ENCODE measurements around the gene KATNB1.

The KATNB1 gene

GRCh38 chr16:57699899-57700298, 35.7 kb upstream of the KATNB1 start:
- no CpG with 5 or more reads among the region's 7 CpGs for WGBS (ENCODE audit: extremely low coverage, insufficient coverage, insufficient read length)
- Histone ChIP-seq H3K4me3 (ENCODE audit: low read depth, low read length) (no peak overlapping the region), H3K23ac (ENCODE audit: low read length) (no peak overlapping the region), H3K4ac (ENCODE audit: low read depth, low read length) (no peak overlapping the region), H2BK120ac (ENCODE audit: insufficient read depth, low read length, poor library complexity) (peak overlapping the region; percentile 68), H3K79me1 (ENCODE audit: low read length) (peaks cover 3% of the 10 kb centered on the region), H4K12ac (ENCODE audit: low read depth, low read length) (no peak overlapping the region), H3K27me3 (ENCODE audit: insufficient read depth, low read length) (no peaks in the 10 kb centered on the region), H4K91ac (ENCODE audit: low read depth, low read length) (no peak overlapping the region), H3K27ac (ENCODE audit: low read depth, low read length) (no peak overlapping the region), H3K14ac (ENCODE audit: low read length) (no peak overlapping the region), H2BK12ac (ENCODE audit: low read length) (peak overlapping the region; percentile 42), H2BK5ac (ENCODE audit: low read depth, low read length, poor library complexity) (no peak overlapping the region), H3K9ac (ENCODE audit: low read length) (no peak overlapping the region), H3K9me3 (ENCODE audit: insufficient read depth, low read depth, low read length) (peaks cover under 1% of the 10 kb centered on the region), H3K36me3 (ENCODE audit: control insufficient read depth in 1 of 2, insufficient read depth in 2 of 2, low read length in 2 of 2) (no peaks in the 10 kb centered on the region), H3K79me2 (ENCODE audit: control insufficient read depth, insufficient read depth, low read length, poor library complexity) (no peaks in the 10 kb centered on the region), H3K4me1 (ENCODE audit: control insufficient read depth in 1 of 2, insufficient read depth in 2 of 2, low read length in 2 of 2) (peaks cover 17 to 19% of the 10 kb centered on the region in 2 experiments), H3K4me2 (ENCODE audit: low read length) (no peak overlapping the region), H3K18ac (ENCODE audit: low read length) (no peak overlapping the region), H2AFZ (ENCODE audit: insufficient read depth, low read length, poor library complexity) (peak overlapping the region; percentile 35), H4K8ac (ENCODE audit: low read depth, low read length) (peak overlapping the region; percentile 15), H2AK5ac (ENCODE audit: low read length) (peak overlapping the region; percentile 52)
- no peak for DNase-seq

DNA sequence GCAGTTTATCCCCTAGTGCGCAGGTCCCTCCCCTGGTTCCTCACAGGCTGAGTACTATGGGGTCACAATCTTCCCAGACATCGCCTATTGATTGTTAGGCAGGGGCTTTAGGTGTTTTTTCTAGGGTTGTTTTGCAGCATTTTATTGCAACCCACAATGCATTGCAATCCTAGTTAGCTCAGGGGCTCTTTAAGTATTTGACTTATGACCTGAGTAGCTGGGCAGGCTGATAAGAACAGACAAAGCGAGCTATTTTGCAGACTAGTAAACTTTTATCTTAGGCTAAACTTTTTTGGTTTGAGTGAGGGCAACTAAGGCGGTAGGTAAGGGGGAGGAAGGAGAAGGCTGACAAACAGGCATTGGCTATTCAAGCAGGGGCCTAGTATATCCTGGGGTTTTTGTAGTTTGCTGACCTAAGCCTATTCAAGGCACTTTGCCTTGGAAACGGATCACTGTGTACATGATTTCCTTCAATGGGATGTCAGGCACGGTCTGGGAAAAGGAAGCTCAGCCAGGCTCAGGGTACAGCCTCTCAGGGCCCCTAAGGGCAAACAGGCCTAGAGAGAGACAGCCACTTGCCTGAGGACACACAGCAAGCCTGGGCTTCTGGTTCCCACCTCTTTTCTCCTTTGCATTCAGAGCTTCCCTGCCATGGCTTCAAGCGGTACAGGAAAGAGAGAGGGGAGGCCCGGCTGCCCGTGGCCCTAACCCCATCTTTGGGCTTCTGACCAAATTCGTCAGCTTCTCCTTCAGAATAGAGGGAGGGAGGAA, 34.6 kb upstream of the KATNB1 start:
- peak; percentile 81 to 87 for DNase-seq
- no peak overlapping the region for H3K4ac ChIP-seq (ENCODE audit: low read depth, low read length)
- H3K27ac ChIP-seq (ENCODE audit: low read depth, low read length): peak overlapping the region; percentile 35
- no peaks in the 10 kb centered on the region for H3K79me2 ChIP-seq (ENCODE audit: control insufficient read depth, insufficient read depth, low read length, poor library complexity)
- no peak overlapping the region for H3K9ac ChIP-seq (ENCODE audit: low read length)
- H3K4me1 ChIP-seq (ENCODE audit: control insufficient read depth in 1 of 2, insufficient read depth in 2 of 2, low read length in 2 of 2): peaks cover 17 to 19% of the 10 kb centered on the region in 2 experiments
- H4K91ac ChIP-seq (ENCODE audit: low read depth, low read length): no peak overlapping the region
- no peak overlapping the region for H3K23ac ChIP-seq (ENCODE audit: low read length)
- no peak overlapping the region for H2BK120ac ChIP-seq (ENCODE audit: insufficient read depth, low read length, poor library complexity)
- H2BK5ac ChIP-seq (ENCODE audit: low read depth, low read length, poor library complexity): peak overlapping the region; percentile 1
- no peak overlapping the region for H3K4me2 ChIP-seq (ENCODE audit: low read length)
- H2BK12ac ChIP-seq (ENCODE audit: low read length): no peak overlapping the region
- H4K8ac ChIP-seq (ENCODE audit: low read depth, low read length): peak overlapping the region; percentile 0
- no peak overlapping the region for H3K18ac ChIP-seq (ENCODE audit: low read length)
- no peak overlapping the region for H3K4me3 ChIP-seq (ENCODE audit: low read depth, low read length)
- H3K14ac ChIP-seq (ENCODE audit: low read length): no peak overlapping the region
- no CpG with 5 or more reads among the region's 10 CpGs for WGBS (ENCODE audit: extremely low coverage, insufficient coverage, insufficient read length)
- H3K36me3 ChIP-seq (ENCODE audit: control insufficient read depth in 1 of 2, insufficient read depth in 2 of 2, low read length in 2 of 2): no peaks in the 10 kb centered on the region
- H2AFZ ChIP-seq (ENCODE audit: insufficient read depth, low read length, poor library complexity): no peak overlapping the region
- peaks cover 8% of the 10 kb centered on the region for H3K9me3 ChIP-seq (ENCODE audit: insufficient read depth, low read depth, low read length)
- no peak overlapping the region for H2AK5ac ChIP-seq (ENCODE audit: low read length)
- no peak overlapping the region for H4K12ac ChIP-seq (ENCODE audit: low read depth, low read length)
- H3K79me1 ChIP-seq (ENCODE audit: low read length): peaks cover 3% of the 10 kb centered on the region
- no peaks in the 10 kb centered on the region for H3K27me3 ChIP-seq (ENCODE audit: insufficient read depth, low read length)

- Histone ChIP-seq H4K8ac (ENCODE audit: low read depth, low read length) (no peak overlapping the region), H3K18ac (ENCODE audit: low read length) (no peak overlapping the region), H2AFZ (ENCODE audit: insufficient read depth, low read length, poor library complexity) (no peak overlapping the region), H3K9ac (ENCODE audit: low read length) (peak overlapping the region; percentile 15), H3K4me1 (ENCODE audit: control insufficient read depth in 1 of 2, insufficient read depth in 2 of 2, low read length in 2 of 2) (peaks cover 17 to 19% of the 10 kb centered on the region in 2 experiments), H3K4me3 (ENCODE audit: low read depth, low read length) (peak overlapping the region; percentile 38), H3K36me3 (ENCODE audit: control insufficient read depth in 1 of 2, insufficient read depth in 2 of 2, low read length in 2 of 2) (no peaks in the 10 kb centered on the region), H3K79me2 (ENCODE audit: control insufficient read depth, insufficient read depth, low read length, poor library complexity) (no peaks in the 10 kb centered on the region), H3K4ac (ENCODE audit: low read depth, low read length) (no peak overlapping the region), H3K23ac (ENCODE audit: low read length) (no peak overlapping the region), H4K91ac (ENCODE audit: low read depth, low read length) (peak overlapping the region; percentile 7), H3K27me3 (ENCODE audit: insufficient read depth, low read length) (no peaks in the 10 kb centered on the region), H3K4me2 (ENCODE audit: low read length) (no peak overlapping the region), H3K27ac (ENCODE audit: low read depth, low read length) (peak overlapping the region; percentile 35), H3K9me3 (ENCODE audit: insufficient read depth, low read depth, low read length) (peaks cover 9% of the 10 kb centered on the region), H4K12ac (ENCODE audit: low read depth, low read length) (no peak overlapping the region), H3K14ac (ENCODE audit: low read length) (no peak overlapping the region), H2BK5ac (ENCODE audit: low read depth, low read length, poor library complexity) (no peak overlapping the region), H2BK12ac (ENCODE audit: low read length) (no peak overlapping the region), H3K79me1 (ENCODE audit: low read length) (peaks cover 3% of the 10 kb centered on the region), H2BK120ac (ENCODE audit: insufficient read depth, low read length, poor library complexity) (no peak overlapping the region), H2AK5ac (ENCODE audit: low read length) (no peak overlapping the region)
- no peak for DNase-seq
- WGBS (ENCODE audit: extremely low coverage, insufficient coverage, insufficient read length): no CpG with 5 or more reads among the region's 23 CpGs
Observed at GRCh38 chr16:57701759-57702371, 33.7 kb upstream of the KATNB1 start.

DNA sequence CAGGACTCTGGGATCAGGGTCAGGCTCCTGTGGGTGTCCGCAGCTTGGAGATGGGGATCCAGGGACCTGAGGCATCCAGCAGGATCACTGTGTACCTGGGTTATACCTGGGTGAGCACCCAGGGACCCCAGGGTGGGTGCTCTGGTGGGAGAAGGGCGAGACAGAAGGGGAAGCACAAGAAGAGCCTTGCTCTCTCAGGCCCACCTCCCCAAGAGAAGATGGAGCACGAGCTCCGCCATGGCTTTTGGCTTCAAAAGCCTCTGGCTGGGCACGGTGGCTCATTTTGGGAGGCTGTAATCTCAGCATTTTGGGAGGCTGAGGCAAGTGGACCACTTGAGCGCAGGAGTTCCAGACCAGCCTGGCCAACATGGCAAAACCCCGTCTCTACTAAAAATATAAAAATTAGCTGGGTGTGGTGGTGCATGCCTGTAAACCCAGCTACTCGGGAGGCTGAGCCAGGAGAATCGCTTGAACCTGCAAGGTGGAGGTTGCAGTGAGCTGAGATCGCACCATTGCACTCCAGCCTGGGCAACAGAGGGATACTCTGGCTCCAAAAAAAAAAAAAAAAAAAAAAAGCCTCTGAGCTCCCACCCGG, 32.1 kb upstream of the KATNB1 start:
- Histone ChIP-seq H3K23ac (ENCODE audit: low read length) (no peak overlapping the region), H3K36me3 (ENCODE audit: control insufficient read depth in 1 of 2, insufficient read depth in 2 of 2, low read length in 2 of 2) (no peaks in the 10 kb centered on the region), H2AFZ (ENCODE audit: insufficient read depth, low read length, poor library complexity) (no peak overlapping the region), H3K4me1 (ENCODE audit: control insufficient read depth in 1 of 2, insufficient read depth in 2 of 2, low read length in 2 of 2) (peaks cover 17 to 19% of the 10 kb centered on the region in 2 experiments), H3K9ac (ENCODE audit: low read length) (no peak overlapping the region), H3K27ac (ENCODE audit: low read depth, low read length) (no peak overlapping the region), H3K14ac (ENCODE audit: low read length) (no peak overlapping the region), H2BK12ac (ENCODE audit: low read length) (no peak overlapping the region), H3K18ac (ENCODE audit: low read length) (no peak overlapping the region), H3K4ac (ENCODE audit: low read depth, low read length) (no peak overlapping the region), H3K4me2 (ENCODE audit: low read length) (no peak overlapping the region), H2BK120ac (ENCODE audit: insufficient read depth, low read length, poor library complexity) (no peak overlapping the region), H3K79me1 (ENCODE audit: low read length) (peaks cover 3% of the 10 kb centered on the region), H4K91ac (ENCODE audit: low read depth, low read length) (no peak overlapping the region), H3K27me3 (ENCODE audit: insufficient read depth, low read length) (no peaks in the 10 kb centered on the region), H2AK5ac (ENCODE audit: low read length) (no peak overlapping the region), H3K4me3 (ENCODE audit: low read depth, low read length) (no peak overlapping the region), H4K12ac (ENCODE audit: low read depth, low read length) (no peak overlapping the region), H3K79me2 (ENCODE audit: control insufficient read depth, insufficient read depth, low read length, poor library complexity) (no peaks in the 10 kb centered on the region), H2BK5ac (ENCODE audit: low read depth, low read length, poor library complexity) (no peak overlapping the region), H3K9me3 (ENCODE audit: insufficient read depth, low read depth, low read length) (peaks cover 9% of the 10 kb centered on the region), H4K8ac (ENCODE audit: low read depth, low read length) (no peak overlapping the region)
- no CpG with 5 or more reads among the region's 11 CpGs for WGBS (ENCODE audit: extremely low coverage, insufficient coverage, insufficient read length)
- DNase-seq: no peak
